K562 (cell line): ENCODE measurements around the gene CALML6. TPM values are rescaled to one million over a fixed set of nuclear protein-coding genes. Genes with fewer than 3 reads are reported as not detected.

ENCODE experiments used
- ATAC-seq: fragments of 200-7000 bp; cut with Tn5 transposase; 3 replicates; pipeline ENCODE4 v1.9.1; 2020; ENCODE audit warnings: moderate library complexity
- BruUV-seq: library from RNA; stranded (reverse); fragments of 400-500 nt; replicated peaks from 2 replicates; lab custom pipeline; 2021; lab: Mats Ljungman, UMichigan
- CTCF ChIA-PET: fragments of 300-600 bp; formaldehyde crosslinking; extraction: SDS; loops from one replicate; lab custom pipeline; 2021; ENCODE audit warnings: low intra/inter-chr PET ratio; lab: Yijun Ruan, JAX
- POLR2A ChIA-PET: fragments of 300-600, 350-650 bp; sonication (Branson Sonifier 250); formaldehyde crosslinking; extraction: SDS; loops from one replicate; lab custom pipeline; 2021; ENCODE audit warnings: antibody characterized with exemption, inconsistent platforms; lab: Yijun Ruan, JAX
- DNase-seq, 4 experiments: peaks; one replicate each; pipeline versions ENCODE4 v3.0.0 to v3.0.0-alpha.2; 2011 to 2018; ENCODE audit warnings: low spot score in 3 of 4, mixed read lengths in 3 of 4; ENCODE audit errors: extremely low read depth in 1 of 4
- FAIRE-seq: peaks from 2 replicates; lab custom pipeline; 2011; peaks lifted over from hg19 to GRCh38; lab: Jason Lieb, UNC
- H2AFZ ChIP-seq: 2 replicates; pipeline ENCODE4 v1.6.0; 2011; ENCODE audit warnings: low read depth, low read length, control low read depth, inconsistent platforms
- H3K27ac ChIP-seq: fragments of 200-600 bp; 3 replicates; pipeline ENCODE4 v1.8.0; 2011; ENCODE audit warnings: low read depth, mild to moderate bottlenecking, control low read depth, inconsistent platforms, low read length, moderate library complexity, mixed read lengths; ENCODE audit errors: extremely low read depth
- H3K27me3 ChIP-seq, 2 experiments: fragments of 300-600 bp in 1 of 2; 2 replicates in 1 of 2; 3 replicates in 1 of 2; pipeline versions ENCODE4 v1.6.0 to v1.8.0; 2011; ENCODE audit warnings: inconsistent platforms in 2 of 2, low read length in 2 of 2, mild to moderate bottlenecking in 1 of 2, mixed read lengths in 1 of 2, moderate library complexity in 1 of 2; ENCODE audit not compliant: control insufficient read depth in 2 of 2, insufficient read depth in 2 of 2
- H3K36me3 ChIP-seq: fragments of 300-600 bp; 3 replicates; pipeline ENCODE4 v1.8.0; 2011; ENCODE audit warnings: mild to moderate bottlenecking, low read length, inconsistent platforms; ENCODE audit not compliant: control insufficient read depth, insufficient read depth
- H3K4me1 ChIP-seq, 2 experiments: fragments of 200-600 bp in 1 of 2; replicated peaks in 1 of 2; 2 replicates in 1 of 2; 3 replicates in 1 of 2; pipeline versions ENCODE4 v1.5.1 to v1.8.0; 2011; ENCODE audit warnings: inconsistent platforms in 2 of 2, low read length in 2 of 2, mild to moderate bottlenecking in 1 of 2, mixed read lengths in 1 of 2, moderate library complexity in 1 of 2; ENCODE audit not compliant: control insufficient read depth in 2 of 2, insufficient read depth in 2 of 2
- H3K4me2 ChIP-seq: 2 replicates; pipeline ENCODE4 v1.6.1; 2011; ENCODE audit warnings: low read length, control low read depth, inconsistent platforms, mixed read lengths; ENCODE audit not compliant: insufficient read depth
- H3K4me3 ChIP-seq: fragments of 200-600 bp; sonication (generic), shearing (Covaris generic); 2 replicates; pipeline ENCODE4 v1.5.1; 2016; ENCODE audit warnings: control low read depth, inconsistent platforms
- H3K79me2 ChIP-seq: fragments of 200-600 bp; 3 replicates; pipeline ENCODE4 v1.8.0; 2011; ENCODE audit warnings: low read length, inconsistent platforms; ENCODE audit not compliant: control insufficient read depth, insufficient read depth
- H3K9ac ChIP-seq, 2 experiments: 2 replicates each; pipeline versions ENCODE4 v1.6.0 to v1.6.1; 2011; ENCODE audit warnings: low read depth in 2 of 2, low read length in 2 of 2, control low read depth in 1 of 2, inconsistent platforms in 1 of 2, mild to moderate bottlenecking in 1 of 2, mixed read lengths in 1 of 2; ENCODE audit not compliant: insufficient read depth in 1 of 2
- H3K9me1 ChIP-seq: one replicate; pipeline ENCODE4 v1.6.0; 2011; ENCODE audit warnings: inconsistent platforms, mild to moderate bottlenecking, low read length, moderate library complexity; ENCODE audit not compliant: control insufficient read depth, insufficient read depth
- H3K9me3 ChIP-seq: replicated peaks from 2 replicates; pipeline ENCODE4 v1.5.1; 2011; ENCODE audit warnings: low read depth, low read length, inconsistent platforms; ENCODE audit not compliant: control insufficient read depth, insufficient read depth
- H4K20me1 ChIP-seq: replicated peaks from 2 replicates; pipeline ENCODE4 v1.6.1; 2011; ENCODE audit warnings: low read length, inconsistent platforms, mixed read lengths; ENCODE audit not compliant: control insufficient read depth, insufficient read depth
- ARID2 ChIP-seq: fragments of 450-650 bp; IDR thresholded peaks from 2 replicates; pipeline ENCODE4 v1.6.1; 2017; ENCODE audit warnings: antibody characterized with exemption, mild to moderate bottlenecking
- BHLHE40 ChIP-seq: IDR thresholded peaks from 2 replicates; pipeline ENCODE4 v1.6.1; 2011; ENCODE audit warnings: low read length, improper control_type of control experiment
- BMI1 ChIP-seq: fragments of 150-350 bp; IDR thresholded peaks from 2 replicates; pipeline ENCODE4 v1.6.1; 2014; ENCODE audit warnings: low read length
- CBX1 ChIP-seq: sonication (generic); IDR thresholded peaks from 2 replicates; pipeline ENCODE4 v1.6.1; 2016; ENCODE audit warnings: antibody characterized with exemption, low read depth, mild to moderate bottlenecking
- CBX5 ChIP-seq: IDR thresholded peaks from 2 replicates; pipeline ENCODE4 v1.6.1; 2014; ENCODE audit warnings: low read depth, borderline replicate concordance
- JUN ChIP-seq, 2 experiments: sonication (generic) in 1 of 2; formaldehyde crosslinking in 1 of 2; IDR thresholded peaks; 2 replicates each; pipeline versions ENCODE4 v1.6.1 to v1.8.0; 2012 to 2022; ENCODE audit warnings: borderline replicate concordance in 2 of 2, mild to moderate bottlenecking in 2 of 2, improper control_type of control experiment in 1 of 2, low read depth in 1 of 2, low read length in 1 of 2, missing genetic modification reagents in 1 of 2
- MECOM ChIP-seq: fragments of 250-450 bp; sonication (Bioruptor Pico); IDR thresholded peaks from 2 replicates; pipeline ENCODE4 v1.8.0; 2022; ENCODE audit warnings: inconsistent platforms
- MLLT1 ChIP-seq, 2 experiments: fragments of 450-650 bp; IDR thresholded peaks; 2 replicates each; pipeline ENCODE4 v1.6.1; 2016
- RREB1 ChIP-seq: fragments of 250-450 bp; sonication (Bioruptor Pico); IDR thresholded peaks from 2 replicates; pipeline ENCODE4 v1.4.0; 2020
- SAFB ChIP-seq: fragments of 200-400 bp; formaldehyde crosslinking; IDR thresholded peaks from 2 replicates; pipeline ENCODE4 v1.6.1; 2017; ENCODE audit warnings: low read depth, low read length, borderline replicate concordance
- ZNF561 ChIP-seq: fragments of 450-650 bp; formaldehyde crosslinking; conservative IDR thresholded peaks from 2 replicates; pipeline ENCODE4 v1.4.0; 2020; ENCODE audit warnings: mild to moderate bottlenecking, moderate library complexity
- ZNF655 ChIP-seq: fragments of 250-450 bp; sonication (Bioruptor Pico); IDR thresholded peaks from 2 replicates; pipeline ENCODE4 v1.5.0; 2021
- WGBS: fragments of 100-300 bp; shearing (Covaris generic); methylation state at CpG from one replicate; pipeline ENCODE4 v1.1.6; 2016; ENCODE audit warnings: low coverage, mixed read lengths; ENCODE audit not compliant: insufficient coverage; ENCODE audit errors: missing lambda C conversion rate; 5-methylcytosine and 5-hydroxymethylcytosine counted together
- in situ Hi-C: fragments of 300-500 bp; cut with MboI; formaldehyde crosslinking; loops from 4 replicates; pipeline ENCODE4 v1.15.0; 2018; ENCODE audit warnings: inconsistent platforms, mixed read lengths
- intact Hi-C: fragments of 100-400 bp; cut with micrococcal nuclease; formaldehyde crosslinking; loops from 2 replicates; pipeline ENCODE4 v1.14.2; 2022
- polyA plus RNA-seq, 8 experiments: library from polyadenylated mRNA; depleted of rRNA in 4 of 8; stranded (reverse) in 5 of 8; unstranded in 3 of 8; fragments of >200 nt; fragmentation: Nextera tagmentation in 2 of 8; fragmentation: Illumina TruSeq in 1 of 8; extraction: Ambion mirVana in 2 of 8; extraction: Trizol in 1 of 8; gene quantifications; 2 replicates each; pipeline versions ENCODE4 v1.2.1 to v1.2.3, GENCODE V29; 2011 to 2014; ENCODE audit warnings: inconsistent platforms in 1 of 8, missing spikeins in 1 of 8
- total RNA-seq, 7 experiments: library from RNA; depleted of rRNA in 6 of 7; stranded (reverse); fragments of >200 nt in 6 of 7; fragmentation: Illumina TruSeq in 2 of 7; extraction: Trizol in 2 of 7; gene quantifications; 2 replicates each; pipeline versions ENCODE4 v1.2.1 to v1.2.3, GENCODE V29; 2011 to 2021; ENCODE audit warnings: low replicate concordance in 1 of 7

The CALML6 gene
- total and polyA plus RNA-seq, 9 of the 15 experiments (the other 6 are each of a cell fraction or from before 2014, with no cell fraction given): 0.14 TPM; not detected in 8

- peaks cover 58 to 79% of the 10 kb centered on the region in 2 experiments for H3K27me3 ChIP-seq
- no peaks in the 10 kb centered on the region for H3K79me2 ChIP-seq
- TF ChIP-seq RREB1 (CRISPR knock-in tag): no peak
- TF ChIP-seq ZNF561 (CRISPR knock-in tag): no peak
- TF ChIP-seq CBX1: no peak
- no peak for TF ChIP-seq BMI1
- no peak for TF ChIP-seq SAFB
- no peak for TF ChIP-seq MECOM (CRISPR knock-in tag)
- TF ChIP-seq ARID2: no peak
- TF ChIP-seq CBX5: no peak
- TF ChIP-seq BHLHE40: no peak
- no peak for TF ChIP-seq MLLT1 (IDR thresholded peaks at IDR 0.05)
- TF ChIP-seq ZNF655 (CRISPR knock-in tag): no peak
- TF ChIP-seq JUN (IDR thresholded peaks at IDR 0.05; ENCODE audit: borderline replicate concordance, low read depth, low read length): no peak
- TF ChIP-seq JUN (CRISPR knock-in tag; IDR thresholded peaks at IDR 0.05; ENCODE audit: borderline replicate concordance): no peak
- intact Hi-C loops (no loop called here), in situ Hi-C loops (no loop called here)
- no peak overlapping the region for H3K4me3 ChIP-seq
- no TSS peak for BruUV-seq
- no peak overlapping the region for H3K9ac ChIP-seq
- peaks cover 10% of the 10 kb centered on the region for H4K20me1 ChIP-seq
- WGBS: 2% methylated on average over 11 of the region's 11 CpGs
- no peaks in the 10 kb centered on the region for H3K9me3 ChIP-seq
- no peaks in the 10 kb centered on the region for H3K9me1 ChIP-seq
- H3K4me1 ChIP-seq: peaks cover 0 to 32% of the 10 kb centered on the region in 2 experiments; a peak in 2 of 5 replicates
- POLR2A ChIA-PET: no interaction called here
- CTCF ChIA-PET: no interaction called here
- H2AFZ ChIP-seq: no peak overlapping the region
- DNase-seq (no peak), FAIRE-seq (no peak), ATAC-seq (no peak)
- H3K36me3 ChIP-seq: no peaks in the 10 kb centered on the region
- no peak overlapping the region for H3K27ac ChIP-seq
- no peak overlapping the region for H3K4me2 ChIP-seq
These were observed 31.5 kb downstream of the CALML6 start for GRCh38 chr1:1946540-1946939.
